Endothelial cell (in vitro differentiated cells): ENCODE measurements around the gene AGBL2. TPM values are rescaled to one million over a fixed set of nuclear protein-coding genes. Genes with fewer than 3 reads are reported as not detected.

Experiments
- DNase-seq: peaks from one replicate; pipeline ENCODE4 v3.0.0; 2021; ENCODE audit warnings: low spot score
- H3K27ac Mint-ChIP-seq: one replicate; pipeline ENCODE4 v1.8.0; 2021; ENCODE audit warnings: mixed read lengths, inconsistent platforms; ENCODE audit not compliant: unreplicated experiment
- H3K27me3 Mint-ChIP-seq: one replicate; pipeline ENCODE4 v1.8.0; 2021; ENCODE audit warnings: mild to moderate bottlenecking, moderate library complexity, mixed read lengths, inconsistent platforms; ENCODE audit not compliant: unreplicated experiment
- H3K36me3 Mint-ChIP-seq: one replicate; pipeline ENCODE4 v1.8.0; 2021; ENCODE audit warnings: mild to moderate bottlenecking, low read depth, mixed read lengths, inconsistent platforms; ENCODE audit not compliant: unreplicated experiment
- H3K4me1 Mint-ChIP-seq: one replicate; pipeline ENCODE4 v1.8.0; 2021; ENCODE audit warnings: mild to moderate bottlenecking, mixed read lengths, inconsistent platforms; ENCODE audit not compliant: unreplicated experiment
- H3K4me3 Mint-ChIP-seq: one replicate; pipeline ENCODE4 v1.8.0; 2021; ENCODE audit warnings: mild to moderate bottlenecking, mixed read lengths, inconsistent platforms; ENCODE audit not compliant: unreplicated experiment
- H3K9me3 Mint-ChIP-seq: one replicate; pipeline ENCODE4 v1.8.0; 2021; ENCODE audit warnings: mixed read lengths, inconsistent platforms; ENCODE audit not compliant: unreplicated experiment
- total RNA-seq: library from RNA; stranded (reverse); fragmentation: NEBNext Ultra II Directional; extraction: Animal tissue kit (Norgen Biotek cat#: 25700); gene quantifications from one replicate; pipeline ENCODE4 v1.2.1, GENCODE V29; 2021; ENCODE audit not compliant: unreplicated experiment
- TF ChIP-seq, protein P1 (sequence below): fragments of 200-600 bp; sonication (generic); IDR thresholded peaks from one replicate; pipeline ENCODE4 v1.5.0; 2021; ENCODE audit warnings: antibody characterized with exemption; ENCODE audit not compliant: unreplicated experiment

The AGBL2 gene
- total RNA-seq, 1 donor from 2014 or later = 1.7 TPM

GRCh38 chr11:47724041-47724729 is 9.0 kb upstream of the AGBL2 start:
- no peaks in the 10 kb centered on the region for H3K4me1 Mint-ChIP-seq
- no peak for DNase-seq
- no peak overlapping the region for H3K27ac Mint-ChIP-seq
- TF ChIP-seq, protein P1, sequence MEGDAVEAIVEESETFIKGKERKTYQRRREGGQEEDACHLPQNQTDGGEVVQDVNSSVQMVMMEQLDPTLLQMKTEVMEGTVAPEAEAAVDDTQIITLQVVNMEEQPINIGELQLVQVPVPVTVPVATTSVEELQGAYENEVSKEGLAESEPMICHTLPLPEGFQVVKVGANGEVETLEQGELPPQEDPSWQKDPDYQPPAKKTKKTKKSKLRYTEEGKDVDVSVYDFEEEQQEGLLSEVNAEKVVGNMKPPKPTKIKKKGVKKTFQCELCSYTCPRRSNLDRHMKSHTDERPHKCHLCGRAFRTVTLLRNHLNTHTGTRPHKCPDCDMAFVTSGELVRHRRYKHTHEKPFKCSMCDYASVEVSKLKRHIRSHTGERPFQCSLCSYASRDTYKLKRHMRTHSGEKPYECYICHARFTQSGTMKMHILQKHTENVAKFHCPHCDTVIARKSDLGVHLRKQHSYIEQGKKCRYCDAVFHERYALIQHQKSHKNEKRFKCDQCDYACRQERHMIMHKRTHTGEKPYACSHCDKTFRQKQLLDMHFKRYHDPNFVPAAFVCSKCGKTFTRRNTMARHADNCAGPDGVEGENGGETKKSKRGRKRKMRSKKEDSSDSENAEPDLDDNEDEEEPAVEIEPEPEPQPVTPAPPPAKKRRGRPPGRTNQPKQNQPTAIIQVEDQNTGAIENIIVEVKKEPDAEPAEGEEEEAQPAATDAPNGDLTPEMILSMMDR = no peak
- H3K9me3 Mint-ChIP-seq = no peaks in the 10 kb centered on the region
- H3K27me3 Mint-ChIP-seq = peaks cover 3% of the 10 kb centered on the region
- H3K36me3 Mint-ChIP-seq = peaks cover 26% of the 10 kb centered on the region
- H3K4me3 Mint-ChIP-seq = peak overlapping the region; percentile 26

GRCh38 chr11:47723041-47723440 is 7.9 kb upstream of the AGBL2 start:
- Mint-ChIP-seq H3K27ac (no peak overlapping the region), H3K36me3 (peaks cover 23% of the 10 kb centered on the region), H3K4me3 (no peak overlapping the region), H3K9me3 (no peaks in the 10 kb centered on the region), H3K4me1 (no peaks in the 10 kb centered on the region), H3K27me3 (peaks cover 3% of the 10 kb centered on the region)
- DNase-seq = no peak
- TF ChIP-seq, protein P1 = no peak

- no peak for DNase-seq
- Mint-ChIP-seq H3K9me3 (no peaks in the 10 kb centered on the region), H3K4me1 (no peaks in the 10 kb centered on the region), H3K27me3 (peaks cover 3% of the 10 kb centered on the region), H3K4me3 (no peak overlapping the region), H3K27ac (no peak overlapping the region), H3K36me3 (peaks cover 25% of the 10 kb centered on the region)
- TF ChIP-seq, protein P1 = no peak
These were observed 5.5 kb upstream of the AGBL2 start for GRCh38 chr11:47720651-47721050.

DNA sequence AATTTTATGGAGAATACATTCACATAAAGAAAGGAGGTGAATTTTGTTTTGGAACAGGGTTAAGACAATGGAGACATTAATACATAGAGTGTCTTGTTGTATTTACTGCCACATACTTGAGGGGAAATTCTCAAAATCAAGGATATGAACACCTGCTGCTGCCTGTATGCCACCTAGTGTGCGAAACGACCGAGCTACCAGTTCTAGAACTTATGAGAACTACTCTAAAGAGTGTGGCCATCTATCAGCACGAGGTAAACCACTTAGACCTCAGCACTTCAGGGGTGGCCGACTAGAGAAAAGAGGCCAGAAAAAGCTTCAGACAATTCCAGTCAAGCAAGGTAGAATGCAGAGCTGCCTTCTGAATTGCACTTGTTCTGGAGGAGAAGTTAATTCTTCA is 1.5 kb upstream of the AGBL2 start:
- TF ChIP-seq, protein P1 = no peak
- peaks cover 10% of the 10 kb centered on the region for H3K36me3 Mint-ChIP-seq
- peaks cover 1% of the 10 kb centered on the region for H3K27me3 Mint-ChIP-seq
- no peaks in the 10 kb centered on the region for H3K9me3 Mint-ChIP-seq
- H3K4me3 Mint-ChIP-seq = no peak overlapping the region
- DNase-seq = no peak
- H3K27ac Mint-ChIP-seq = no peak overlapping the region
- peaks cover 6% of the 10 kb centered on the region for H3K4me1 Mint-ChIP-seq

GRCh38 chr11:47714554-47715081 is 551 bp downstream of the AGBL2 start:
- Mint-ChIP-seq H3K36me3 (peaks cover 6% of the 10 kb centered on the region), H3K4me1 (peaks cover 6% of the 10 kb centered on the region), H3K4me3 (peak overlapping the region; percentile 91), H3K9me3 (no peaks in the 10 kb centered on the region), H3K27me3 (peaks cover 1% of the 10 kb centered on the region), H3K27ac (peak overlapping the region; percentile 74)
- TF ChIP-seq, protein P1 = no peak
- no peak for DNase-seq
